HG02798 (cell line): ENCODE measurements around the gene SLC35A5.

Experiments used
- ATAC-seq: cut with Tn5 transposase; IDR thresholded peaks from one replicate; pipeline ENCODE4 v1.9.1; 2021; ENCODE audit warnings: mild to moderate bottlenecking; ENCODE audit not compliant: unreplicated experiment, poor library complexity

The SLC35A5 gene

GRCh38 chr3:112569265-112569664 is 7.4 kb downstream of the SLC35A5 start:
- no peak for ATAC-seq

GRCh38 chr3:112572701-112573100 is 10.9 kb downstream of the SLC35A5 start:
- ATAC-seq: no peak

GRCh38 chr3:112579232-112579631 is 17.4 kb downstream of the SLC35A5 start:
- ATAC-seq: no peak

- no peak for ATAC-seq
Measured at GRCh38 chr3:112579697-112580096, 17.9 kb downstream of the SLC35A5 start.

GRCh38 chr3:112582244-112582874 is 20.5 kb downstream of the SLC35A5 start:
- no peak for ATAC-seq

GRCh38 chr3:112583105-112583504 is 21.3 kb downstream of the SLC35A5 start:
- ATAC-seq: no peak

- ATAC-seq: no peak
Measured at GRCh38 chr3:112585782-112586181, 23.9 kb downstream of the SLC35A5 start.

- ATAC-seq: no peak
Measured at GRCh38 chr3:112587336-112587735, 25.5 kb downstream of the SLC35A5 start.

GRCh38 chr3:112593258-112593657 is 31.4 kb downstream of the SLC35A5 start:
- ATAC-seq: no peak

GRCh38 chr3:112594856-112595255 is 33.0 kb downstream of the SLC35A5 start:
- ATAC-seq: no peak

- ATAC-seq: no peak
Measured at GRCh38 chr3:112597945-112598344, 36.1 kb downstream of the SLC35A5 start.

GRCh38 chr3:112598731-112599130 is 36.9 kb downstream of the SLC35A5 start:
- no peak for ATAC-seq

GRCh38 chr3:112602217-112602838 is 40.5 kb downstream of the SLC35A5 start:
- ATAC-seq: peak; percentile 56

GRCh38 chr3:112604536-112604935 is 42.7 kb downstream of the SLC35A5 start:
- ATAC-seq: no peak

GRCh38 chr3:112605285-112605684 is 43.4 kb downstream of the SLC35A5 start:
- ATAC-seq: no peak

- no peak for ATAC-seq
Measured at GRCh38 chr3:112606098-112606497, 44.3 kb downstream of the SLC35A5 start.

GRCh38 chr3:112607863-112608262 is 46.0 kb downstream of the SLC35A5 start:
- no peak for ATAC-seq

- ATAC-seq: no peak
Measured at GRCh38 chr3:112610121-112610520, 48.3 kb downstream of the SLC35A5 start.

- ATAC-seq: no peak
Measured at GRCh38 chr3:112611752-112612515, 50.1 kb downstream of the SLC35A5 start.

- no peak for ATAC-seq
Measured at GRCh38 chr3:112615989-112616731, 54.3 kb downstream of the SLC35A5 start.

GRCh38 chr3:112617285-112617684 is 55.4 kb downstream of the SLC35A5 start:
- no peak for ATAC-seq
